ENCODE data around the gene FGD1. TPM values are rescaled to one million over a fixed set of nuclear protein-coding genes. Genes with fewer than 3 reads are reported as not detected.

Gene FGD1
- total RNA-seq, 1 experiment from 2014 or later: 5.8 TPM

- TF ChIP-seq ZNF274 (IDR thresholded peaks at IDR 0.05; ENCODE audit: low read depth, low read length) (no peak), EGR1 (IDR thresholded peaks at IDR 0.05; ENCODE audit: low read depth) (no peak), JUND (IDR thresholded peaks at IDR 0.05) (no peak)
- H3K4me3 ChIP-seq (replicated peaks in 1 of 2; ENCODE audit: low read depth in 1 of 2, low read length in 2 of 2): no peak overlapping the region
- no peaks in the 10 kb centered on the region for H3K79me2 ChIP-seq (ENCODE audit: insufficient read depth, low read length)
- no peak for ATAC-seq
- H3K27me3 ChIP-seq (ENCODE audit: insufficient read depth, low read length): no peaks in the 10 kb centered on the region
- no TSS peak for BruUV-seq (replicated peaks)
- ChIA-PET RAD21 (ENCODE audit: low non-redundant PET in 1 of 2, low total read pairs in 2 of 2, uncharacterized antibody in 2 of 2, unreplicated experiment in 2 of 2) (no interaction called here), CTCF (no interaction called here), POLR2A (no interaction called here)
- H3K9me3 ChIP-seq (ENCODE audit: control insufficient read depth in 1 of 2, insufficient read depth in 1 of 2, low read depth in 1 of 2, low read length in 2 of 2): no peaks in the 10 kb centered on the region
- intact Hi-C loops (cut with micrococcal nuclease): no loop called here
- H3K4me2 ChIP-seq (ENCODE audit: low read length): no peak overlapping the region
- H3K9ac ChIP-seq (ENCODE audit: low read length): no peak overlapping the region
- no peak for DNase-seq (ENCODE audit: low read depth, low spot score)
- H3K4me1 ChIP-seq (ENCODE audit: control insufficient read depth in 1 of 2, insufficient read depth in 2 of 2, low read length in 2 of 2): no peaks in the 10 kb centered on the region
- no peak overlapping the region for H3K27ac ChIP-seq (ENCODE audit: low read depth, low read length)
- H3K9me2 ChIP-seq (ENCODE audit: insufficient read depth): no peaks in the 10 kb centered on the region
- no peaks in the 10 kb centered on the region for H3K36me3 ChIP-seq (ENCODE audit: control insufficient read depth in 1 of 2, insufficient read depth in 2 of 2, low read length in 2 of 2)
- H4K20me1 ChIP-seq (ENCODE audit: insufficient read depth): no peaks in the 10 kb centered on the region
- no peak overlapping the region for H2AFZ ChIP-seq (ENCODE audit: low read depth, low read length, poor library complexity, severe bottlenecking)
Measured at GRCh38 chrX:54407266-54407665, 88.8 kb downstream of the FGD1 start.

DNA sequence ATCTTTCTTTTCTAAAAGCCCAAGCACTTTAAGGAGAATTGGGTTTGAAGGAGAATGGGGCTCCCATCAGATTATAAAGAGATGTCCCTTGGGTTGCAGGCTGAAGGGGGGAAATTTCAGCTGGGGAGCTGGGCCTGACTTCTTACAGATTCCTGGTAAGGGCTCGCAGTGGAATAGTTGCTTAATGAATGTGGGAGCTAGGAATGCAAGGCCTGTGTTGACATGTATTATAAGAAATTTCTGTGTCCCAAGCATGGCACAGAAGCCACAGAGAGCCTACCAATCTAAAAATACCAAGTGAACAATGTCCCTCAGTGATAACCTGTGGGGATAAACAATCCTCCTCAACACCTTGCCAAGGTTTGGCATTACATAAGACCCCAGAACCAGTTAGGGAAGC, 98.9 kb downstream of the FGD1 start:
- Histone ChIP-seq H3K79me2 (ENCODE audit: insufficient read depth, low read length) (no peaks in the 10 kb centered on the region), H3K4me1 (ENCODE audit: control insufficient read depth in 1 of 2, insufficient read depth in 2 of 2, low read length in 2 of 2) (no peaks in the 10 kb centered on the region), H3K9ac (ENCODE audit: low read length) (no peak overlapping the region), H3K9me3 (ENCODE audit: control insufficient read depth in 1 of 2, insufficient read depth in 1 of 2, low read depth in 1 of 2, low read length in 2 of 2) (no peaks in the 10 kb centered on the region), H3K36me3 (ENCODE audit: control insufficient read depth in 1 of 2, insufficient read depth in 2 of 2, low read length in 2 of 2) (no peaks in the 10 kb centered on the region), H3K27ac (ENCODE audit: low read depth, low read length) (no peak overlapping the region), H4K20me1 (ENCODE audit: insufficient read depth) (no peaks in the 10 kb centered on the region), H3K9me2 (ENCODE audit: insufficient read depth) (no peaks in the 10 kb centered on the region), H3K27me3 (ENCODE audit: insufficient read depth, low read length) (no peaks in the 10 kb centered on the region), H3K4me3 (replicated peaks in 1 of 2; ENCODE audit: low read depth in 1 of 2, low read length in 2 of 2) (no peak overlapping the region), H2AFZ (ENCODE audit: low read depth, low read length, poor library complexity, severe bottlenecking) (no peak overlapping the region), H3K4me2 (ENCODE audit: low read length) (no peak overlapping the region)
- CTCF ChIA-PET: no interaction called here
- DNase-seq (ENCODE audit: low read depth, low spot score) (no peak), ATAC-seq (no peak)
- no TSS peak for BruUV-seq (replicated peaks)
- POLR2A ChIA-PET: no interaction called here
- RAD21 ChIA-PET (ENCODE audit: low non-redundant PET in 1 of 2, low total read pairs in 2 of 2, uncharacterized antibody in 2 of 2, unreplicated experiment in 2 of 2): no interaction called here
- intact Hi-C loops (cut with micrococcal nuclease): no loop called here
- TF ChIP-seq, protein P1, sequence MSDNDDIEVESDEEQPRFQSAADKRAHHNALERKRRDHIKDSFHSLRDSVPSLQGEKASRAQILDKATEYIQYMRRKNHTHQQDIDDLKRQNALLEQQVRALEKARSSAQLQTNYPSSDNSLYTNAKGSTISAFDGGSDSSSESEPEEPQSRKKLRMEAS (IDR thresholded peaks at IDR 0.05): no peak
- TF ChIP-seq, protein P2, sequence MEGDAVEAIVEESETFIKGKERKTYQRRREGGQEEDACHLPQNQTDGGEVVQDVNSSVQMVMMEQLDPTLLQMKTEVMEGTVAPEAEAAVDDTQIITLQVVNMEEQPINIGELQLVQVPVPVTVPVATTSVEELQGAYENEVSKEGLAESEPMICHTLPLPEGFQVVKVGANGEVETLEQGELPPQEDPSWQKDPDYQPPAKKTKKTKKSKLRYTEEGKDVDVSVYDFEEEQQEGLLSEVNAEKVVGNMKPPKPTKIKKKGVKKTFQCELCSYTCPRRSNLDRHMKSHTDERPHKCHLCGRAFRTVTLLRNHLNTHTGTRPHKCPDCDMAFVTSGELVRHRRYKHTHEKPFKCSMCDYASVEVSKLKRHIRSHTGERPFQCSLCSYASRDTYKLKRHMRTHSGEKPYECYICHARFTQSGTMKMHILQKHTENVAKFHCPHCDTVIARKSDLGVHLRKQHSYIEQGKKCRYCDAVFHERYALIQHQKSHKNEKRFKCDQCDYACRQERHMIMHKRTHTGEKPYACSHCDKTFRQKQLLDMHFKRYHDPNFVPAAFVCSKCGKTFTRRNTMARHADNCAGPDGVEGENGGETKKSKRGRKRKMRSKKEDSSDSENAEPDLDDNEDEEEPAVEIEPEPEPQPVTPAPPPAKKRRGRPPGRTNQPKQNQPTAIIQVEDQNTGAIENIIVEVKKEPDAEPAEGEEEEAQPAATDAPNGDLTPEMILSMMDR (IDR thresholded peaks at IDR 0.05 in 2 of 3, conservative IDR thresholded peaks at IDR 0.05 in 1 of 3; ENCODE audit: borderline replicate concordance in 1 of 3, insufficient read depth in 1 of 3, low read depth in 2 of 3, low read length in 2 of 3): no peak
- no peak for TF ChIP-seq FOSL1 (IDR thresholded peaks at IDR 0.05; ENCODE audit: low read depth)
- TF ChIP-seq RAD21 (IDR thresholded peaks at IDR 0.05; ENCODE audit: low read depth): no peak
- no peak for TF ChIP-seq SIN3A (IDR thresholded peaks at IDR 0.05; ENCODE audit: low read depth)
- TF ChIP-seq TCF7L2 (IDR thresholded peaks at IDR 0.05; ENCODE audit: borderline replicate concordance, extremely low read depth, insufficient read depth, insufficient read length): no peak
- no peak for TF ChIP-seq POLR2A (IDR thresholded peaks at IDR 0.05; ENCODE audit: borderline replicate concordance, extremely low read depth, insufficient read depth, insufficient read length)
- no peak for TF ChIP-seq ZNF274 (IDR thresholded peaks at IDR 0.05; ENCODE audit: low read depth, low read length)
- no peak for TF ChIP-seq EZH2phosphoT487 (IDR thresholded peaks at IDR 0.05; ENCODE audit: borderline replicate concordance)
- TF ChIP-seq, protein P3, sequence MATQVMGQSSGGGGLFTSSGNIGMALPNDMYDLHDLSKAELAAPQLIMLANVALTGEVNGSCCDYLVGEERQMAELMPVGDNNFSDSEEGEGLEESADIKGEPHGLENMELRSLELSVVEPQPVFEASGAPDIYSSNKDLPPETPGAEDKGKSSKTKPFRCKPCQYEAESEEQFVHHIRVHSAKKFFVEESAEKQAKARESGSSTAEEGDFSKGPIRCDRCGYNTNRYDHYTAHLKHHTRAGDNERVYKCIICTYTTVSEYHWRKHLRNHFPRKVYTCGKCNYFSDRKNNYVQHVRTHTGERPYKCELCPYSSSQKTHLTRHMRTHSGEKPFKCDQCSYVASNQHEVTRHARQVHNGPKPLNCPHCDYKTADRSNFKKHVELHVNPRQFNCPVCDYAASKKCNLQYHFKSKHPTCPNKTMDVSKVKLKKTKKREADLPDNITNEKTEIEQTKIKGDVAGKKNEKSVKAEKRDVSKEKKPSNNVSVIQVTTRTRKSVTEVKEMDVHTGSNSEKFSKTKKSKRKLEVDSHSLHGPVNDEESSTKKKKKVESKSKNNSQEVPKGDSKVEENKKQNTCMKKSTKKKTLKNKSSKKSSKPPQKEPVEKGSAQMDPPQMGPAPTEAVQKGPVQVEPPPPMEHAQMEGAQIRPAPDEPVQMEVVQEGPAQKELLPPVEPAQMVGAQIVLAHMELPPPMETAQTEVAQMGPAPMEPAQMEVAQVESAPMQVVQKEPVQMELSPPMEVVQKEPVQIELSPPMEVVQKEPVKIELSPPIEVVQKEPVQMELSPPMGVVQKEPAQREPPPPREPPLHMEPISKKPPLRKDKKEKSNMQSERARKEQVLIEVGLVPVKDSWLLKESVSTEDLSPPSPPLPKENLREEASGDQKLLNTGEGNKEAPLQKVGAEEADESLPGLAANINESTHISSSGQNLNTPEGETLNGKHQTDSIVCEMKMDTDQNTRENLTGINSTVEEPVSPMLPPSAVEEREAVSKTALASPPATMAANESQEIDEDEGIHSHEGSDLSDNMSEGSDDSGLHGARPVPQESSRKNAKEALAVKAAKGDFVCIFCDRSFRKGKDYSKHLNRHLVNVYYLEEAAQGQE (IDR thresholded peaks at IDR 0.05; ENCODE audit: low read depth): no peak
- TF ChIP-seq EGR1 (IDR thresholded peaks at IDR 0.05; ENCODE audit: low read depth): no peak
